Measurements from ENCODE around the gene MAGI1. TPM values are rescaled to one million over a fixed set of nuclear protein-coding genes. Genes with fewer than 3 reads are reported as not detected.

MAGI1 gene
- total RNA-seq, 4 donors from 2014 or later: 42.4 to 71.6 (median 50.2) TPM

GRCh38 chr3:66010739-66011655 lies 27.7 kb downstream of the MAGI1 start:
- no peak for TF ChIP-seq POLR2A (IDR thresholded peaks at IDR 0.05)
- TF ChIP-seq CTCF (IDR thresholded peaks at IDR 0.05): no peak
- H3K4me3 ChIP-seq (ENCODE audit: low read depth, poor library complexity, severe bottlenecking): no peak overlapping the region
- WGBS, 2 donors: 54 to 66% methylated on average over 10 of the region's 10 CpGs
- intact Hi-C loops (cut with DNase I; ENCODE audit: low total_unique reads): no loop called here
- DNase-seq (ENCODE audit: low spot score in 2 of 2): no peak

- no peak for DNase-seq (ENCODE audit: low spot score in 2 of 2)
- 63 to 67% methylated on average over 4 of the region's 4 CpGs for WGBS, 2 donors
- no peak overlapping the region for H3K4me3 ChIP-seq (ENCODE audit: low read depth, poor library complexity, severe bottlenecking)
- no peak for TF ChIP-seq CTCF (IDR thresholded peaks at IDR 0.05)
- TF ChIP-seq POLR2A (IDR thresholded peaks at IDR 0.05): no peak
- intact Hi-C loops (cut with DNase I; ENCODE audit: low total_unique reads): no loop called here
Measured at GRCh38 chr3:66010348-66010738, 28.4 kb downstream of the MAGI1 start.

GRCh38 chr3:66004244-66004643 lies 34.5 kb downstream of the MAGI1 start:
- no peak for TF ChIP-seq CTCF (IDR thresholded peaks at IDR 0.05)
- TF ChIP-seq POLR2A (IDR thresholded peaks at IDR 0.05): no peak
- H3K4me3 ChIP-seq (ENCODE audit: low read depth, poor library complexity, severe bottlenecking): no peak overlapping the region
- 64 to 75% methylated on average over 7 of the region's 7 CpGs for WGBS, 2 donors
- intact Hi-C loops (cut with DNase I; ENCODE audit: low total_unique reads): no loop called here
- no peak for DNase-seq (ENCODE audit: low spot score in 2 of 2)

GRCh38 chr3:66001626-66002025 lies 37.1 kb downstream of the MAGI1 start:
- DNase-seq (ENCODE audit: low spot score in 2 of 2): no peak
- TF ChIP-seq CTCF (IDR thresholded peaks at IDR 0.05) (no peak), POLR2A (IDR thresholded peaks at IDR 0.05) (no peak)
- H3K4me3 ChIP-seq (ENCODE audit: low read depth, poor library complexity, severe bottlenecking): no peak overlapping the region
- intact Hi-C loops (cut with DNase I; ENCODE audit: low total_unique reads): no loop called here
- 69 to 75% methylated on average over 3 of the region's 3 CpGs for WGBS, 2 donors

- TF ChIP-seq CTCF (IDR thresholded peaks at IDR 0.05) (no peak), POLR2A (IDR thresholded peaks at IDR 0.05) (no peak)
- no peak for DNase-seq (ENCODE audit: low spot score in 2 of 2)
- intact Hi-C loops (cut with DNase I; ENCODE audit: low total_unique reads): no loop called here
- H3K4me3 ChIP-seq (ENCODE audit: low read depth, poor library complexity, severe bottlenecking): no peak overlapping the region
Measured at GRCh38 chr3:66000506-66000905, 38.2 kb downstream of the MAGI1 start.

All from lower leg skin (tissue), 4 donors.